Hepatocyte (in vitro differentiated cells): ENCODE data around the gene RC3H1.

Experiments
- EZH2 ChIP-seq: fragments of 200-600 bp; sonication (generic); IDR thresholded peaks from 2 replicates; pipeline ENCODE4 v1.6.1; 2016; ENCODE audit warnings: antibody characterized with exemption, mild to moderate bottlenecking, borderline replicate concordance
- EZH2phosphoT487 ChIP-seq: fragments of 200-600 bp; sonication (generic); IDR thresholded peaks from one replicate; pipeline ENCODE4 v1.6.1; 2018; ENCODE audit warnings: antibody characterized with exemption, mild to moderate bottlenecking, low read depth, moderate library complexity; ENCODE audit not compliant: unreplicated experiment, severe bottlenecking
- TF ChIP-seq, protein P1 (sequence below): fragments of 200-600 bp; sonication (generic); IDR thresholded peaks from 2 replicates; pipeline ENCODE4 v1.5.1; 2016; ENCODE audit warnings: antibody characterized with exemption, mild to moderate bottlenecking; ENCODE audit not compliant: poor library complexity

DNA sequence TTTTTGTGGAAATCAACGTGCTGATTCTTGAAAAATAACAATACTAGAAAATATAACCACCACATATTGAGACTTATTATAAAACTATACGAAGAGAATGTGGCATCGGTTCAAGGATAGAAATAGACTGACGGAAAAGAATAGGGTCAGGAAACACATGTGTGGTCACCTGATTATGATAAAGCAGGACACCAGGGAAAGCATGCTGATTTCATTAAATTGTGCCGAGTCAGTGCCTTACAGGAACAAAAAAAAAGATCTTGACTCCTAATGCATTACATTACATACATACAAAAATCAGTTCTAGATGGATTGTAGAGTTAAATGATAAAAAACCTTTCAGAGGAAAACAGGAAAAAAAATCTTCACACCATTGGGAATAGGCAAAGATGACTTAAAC is 61.5 kb downstream of the RC3H1 start:
- TF ChIP-seq EZH2 (no peak), EZH2phosphoT487 (no peak)
- TF ChIP-seq, protein P1, sequence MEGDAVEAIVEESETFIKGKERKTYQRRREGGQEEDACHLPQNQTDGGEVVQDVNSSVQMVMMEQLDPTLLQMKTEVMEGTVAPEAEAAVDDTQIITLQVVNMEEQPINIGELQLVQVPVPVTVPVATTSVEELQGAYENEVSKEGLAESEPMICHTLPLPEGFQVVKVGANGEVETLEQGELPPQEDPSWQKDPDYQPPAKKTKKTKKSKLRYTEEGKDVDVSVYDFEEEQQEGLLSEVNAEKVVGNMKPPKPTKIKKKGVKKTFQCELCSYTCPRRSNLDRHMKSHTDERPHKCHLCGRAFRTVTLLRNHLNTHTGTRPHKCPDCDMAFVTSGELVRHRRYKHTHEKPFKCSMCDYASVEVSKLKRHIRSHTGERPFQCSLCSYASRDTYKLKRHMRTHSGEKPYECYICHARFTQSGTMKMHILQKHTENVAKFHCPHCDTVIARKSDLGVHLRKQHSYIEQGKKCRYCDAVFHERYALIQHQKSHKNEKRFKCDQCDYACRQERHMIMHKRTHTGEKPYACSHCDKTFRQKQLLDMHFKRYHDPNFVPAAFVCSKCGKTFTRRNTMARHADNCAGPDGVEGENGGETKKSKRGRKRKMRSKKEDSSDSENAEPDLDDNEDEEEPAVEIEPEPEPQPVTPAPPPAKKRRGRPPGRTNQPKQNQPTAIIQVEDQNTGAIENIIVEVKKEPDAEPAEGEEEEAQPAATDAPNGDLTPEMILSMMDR: no peak
